CD4-positive, alpha-beta T cell treated with Interleukin-1 beta for 1 hour (primary cell): ENCODE measurements around the gene ARHGAP5.
A peak's percentile ranks its signal among the peaks of the same experiment; 100 is the strongest.

ENCODE experiments used
- DNase-seq, 2 donors: peaks; one replicate each; pipeline ENCODE4 v3.0.0-alpha.2; 2020 to 2022

Gene ARHGAP5, protein sequence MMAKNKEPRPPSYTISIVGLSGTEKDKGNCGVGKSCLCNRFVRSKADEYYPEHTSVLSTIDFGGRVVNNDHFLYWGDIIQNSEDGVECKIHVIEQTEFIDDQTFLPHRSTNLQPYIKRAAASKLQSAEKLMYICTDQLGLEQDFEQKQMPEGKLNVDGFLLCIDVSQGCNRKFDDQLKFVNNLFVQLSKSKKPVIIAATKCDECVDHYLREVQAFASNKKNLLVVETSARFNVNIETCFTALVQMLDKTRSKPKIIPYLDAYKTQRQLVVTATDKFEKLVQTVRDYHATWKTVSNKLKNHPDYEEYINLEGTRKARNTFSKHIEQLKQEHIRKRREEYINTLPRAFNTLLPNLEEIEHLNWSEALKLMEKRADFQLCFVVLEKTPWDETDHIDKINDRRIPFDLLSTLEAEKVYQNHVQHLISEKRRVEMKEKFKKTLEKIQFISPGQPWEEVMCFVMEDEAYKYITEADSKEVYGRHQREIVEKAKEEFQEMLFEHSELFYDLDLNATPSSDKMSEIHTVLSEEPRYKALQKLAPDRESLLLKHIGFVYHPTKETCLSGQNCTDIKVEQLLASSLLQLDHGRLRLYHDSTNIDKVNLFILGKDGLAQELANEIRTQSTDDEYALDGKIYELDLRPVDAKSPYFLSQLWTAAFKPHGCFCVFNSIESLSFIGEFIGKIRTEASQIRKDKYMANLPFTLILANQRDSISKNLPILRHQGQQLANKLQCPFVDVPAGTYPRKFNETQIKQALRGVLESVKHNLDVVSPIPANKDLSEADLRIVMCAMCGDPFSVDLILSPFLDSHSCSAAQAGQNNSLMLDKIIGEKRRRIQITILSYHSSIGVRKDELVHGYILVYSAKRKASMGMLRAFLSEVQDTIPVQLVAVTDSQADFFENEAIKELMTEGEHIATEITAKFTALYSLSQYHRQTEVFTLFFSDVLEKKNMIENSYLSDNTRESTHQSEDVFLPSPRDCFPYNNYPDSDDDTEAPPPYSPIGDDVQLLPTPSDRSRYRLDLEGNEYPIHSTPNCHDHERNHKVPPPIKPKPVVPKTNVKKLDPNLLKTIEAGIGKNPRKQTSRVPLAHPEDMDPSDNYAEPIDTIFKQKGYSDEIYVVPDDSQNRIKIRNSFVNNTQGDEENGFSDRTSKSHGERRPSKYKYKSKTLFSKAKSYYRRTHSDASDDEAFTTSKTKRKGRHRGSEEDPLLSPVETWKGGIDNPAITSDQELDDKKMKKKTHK (N-terminal part only)

DNA sequence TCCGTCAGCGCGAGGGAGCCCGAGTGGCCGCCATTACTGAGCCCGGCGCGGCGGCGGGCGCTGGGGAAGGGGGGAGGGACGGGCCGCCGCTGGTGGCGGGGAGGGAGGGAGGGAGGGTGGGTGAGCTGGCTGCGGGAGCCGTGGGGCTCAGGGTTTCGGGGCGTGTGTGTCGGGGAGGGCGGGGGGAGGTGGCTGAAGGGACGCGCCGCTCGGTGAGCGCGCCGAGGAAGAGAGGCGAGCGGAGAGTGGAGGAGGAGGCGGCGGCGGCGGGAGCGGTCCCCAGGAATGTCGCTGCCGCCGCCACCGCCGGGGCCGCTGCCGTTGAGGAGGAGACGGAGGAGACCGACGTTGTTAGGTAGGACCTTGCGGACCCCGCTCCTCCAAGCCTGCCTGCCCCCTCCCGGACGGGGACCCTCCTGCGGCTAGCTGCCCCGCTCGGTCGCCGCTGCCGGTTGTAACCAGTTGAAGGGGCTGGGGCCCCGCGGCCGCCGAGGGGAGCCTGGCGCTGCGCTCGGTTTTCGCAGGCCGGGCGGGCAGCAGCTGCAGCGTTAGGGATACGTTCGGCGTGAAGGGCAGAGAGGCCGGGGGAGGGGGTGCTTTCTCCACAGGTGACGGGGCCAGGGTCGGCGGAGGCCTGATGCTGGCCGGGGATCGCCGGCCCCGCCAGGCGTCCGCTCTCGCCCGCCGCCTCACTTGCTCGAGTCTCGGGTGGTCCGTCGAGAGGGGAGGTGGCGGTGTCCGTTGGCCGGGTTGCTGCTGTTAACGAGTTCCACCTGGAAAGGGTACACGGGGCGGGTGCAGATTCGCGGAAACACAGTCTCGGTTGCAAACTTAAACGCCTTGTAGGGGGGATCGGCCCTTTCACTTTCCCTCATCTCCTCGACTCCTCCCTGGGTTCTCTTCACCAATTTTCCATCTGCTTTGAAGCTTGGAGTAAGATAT, at the start of gene ARHGAP5:
ARHGAP5 (plus strand) TSS at position 224 of the 942 bp plus-strand sequence. CDS start 13,366 bp downstream, outside the sequence.
- peak; percentile 28 to 76 for DNase-seq

DNA sequence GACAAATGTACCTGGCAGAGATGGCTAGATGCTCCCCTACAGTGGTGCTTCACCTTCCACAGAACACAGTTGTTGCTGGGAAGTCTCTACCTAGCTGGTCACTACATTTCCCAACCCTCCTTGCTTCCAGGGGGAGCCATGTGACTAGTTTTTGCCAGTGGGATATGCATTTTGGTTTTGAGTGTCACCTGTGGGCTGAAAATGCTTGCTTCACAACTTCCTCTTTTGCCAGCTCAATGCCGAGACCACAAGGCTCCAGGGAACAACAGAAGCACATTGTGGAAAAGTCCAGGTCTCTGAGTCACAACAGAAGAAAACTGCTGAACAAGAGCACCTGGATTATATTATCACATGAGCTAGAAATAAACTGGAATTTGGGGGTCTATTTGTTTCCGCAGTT, 48.5 kb upstream of the ARHGAP5 start:
- no peak for DNase-seq

DNA sequence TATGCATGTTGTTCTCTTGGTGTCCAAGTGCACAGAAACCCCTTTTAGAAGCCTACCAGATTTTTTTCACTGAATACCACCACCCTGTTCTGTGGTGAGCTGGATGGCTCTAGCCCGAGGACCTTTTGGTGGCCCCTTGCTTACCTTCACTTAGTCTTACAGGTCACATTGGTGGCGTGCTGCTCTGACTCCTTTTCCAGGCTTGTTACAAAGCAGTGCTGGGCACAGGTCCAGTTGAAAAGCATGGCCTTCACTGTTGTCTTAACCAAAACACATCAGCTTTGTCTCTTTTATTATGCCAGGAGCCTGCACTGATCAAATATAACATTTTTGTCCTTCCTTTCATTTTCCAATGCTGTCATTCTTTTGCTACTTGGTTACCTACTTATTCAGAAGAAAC, 43.6 kb upstream of the ARHGAP5 start:
- no peak for DNase-seq

DNA sequence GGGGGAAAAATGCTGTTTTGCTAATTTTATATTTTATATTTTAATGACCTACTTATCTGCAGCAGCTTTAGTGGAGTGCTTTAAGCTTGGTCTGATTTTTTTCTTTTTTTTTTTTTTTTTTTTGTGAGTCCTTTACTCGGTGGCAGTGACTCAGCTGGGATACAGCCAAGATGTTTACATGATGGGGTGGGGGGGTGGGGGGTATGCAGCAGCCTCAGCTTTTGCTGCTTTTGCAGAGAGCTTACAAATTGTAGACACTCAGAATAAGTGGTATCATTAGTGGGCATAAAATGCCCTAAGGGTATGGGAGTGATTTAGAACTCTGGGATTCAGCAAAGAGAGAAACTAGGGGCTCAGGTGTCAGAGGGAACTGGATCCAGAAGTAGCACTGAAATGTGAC, 38.2 kb upstream of the ARHGAP5 start:
- no peak for DNase-seq

DNA sequence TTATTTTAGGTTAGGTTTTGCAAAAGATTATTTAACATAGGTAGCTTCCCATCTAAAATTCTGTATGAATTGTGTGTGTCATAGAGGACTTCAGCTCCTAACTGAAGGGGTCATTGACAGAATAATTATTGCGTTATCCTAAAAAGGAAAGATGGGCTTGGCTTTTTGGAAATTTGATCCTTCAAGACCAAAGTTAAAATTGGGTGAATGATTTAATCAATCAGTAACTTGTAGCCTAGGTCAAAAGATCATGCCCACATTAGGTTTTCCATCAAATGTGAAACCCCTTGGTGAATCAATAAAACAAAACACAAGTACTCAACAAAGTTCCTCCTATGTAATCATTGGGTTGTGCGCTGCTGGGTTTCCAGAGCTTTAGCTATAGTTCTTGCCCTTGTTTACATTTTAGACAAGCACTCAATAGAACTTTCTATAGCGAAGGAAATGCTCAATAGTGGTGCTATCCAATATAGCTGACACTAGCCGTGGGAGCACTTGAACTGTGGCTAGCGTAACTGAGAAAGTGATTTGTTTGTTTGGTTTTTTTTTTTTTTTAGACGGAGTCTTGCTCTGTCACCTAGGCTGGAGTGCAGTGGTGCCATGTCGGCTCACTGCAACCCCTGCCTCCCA, 37.6 kb upstream of the ARHGAP5 start:
- no peak for DNase-seq

DNA sequence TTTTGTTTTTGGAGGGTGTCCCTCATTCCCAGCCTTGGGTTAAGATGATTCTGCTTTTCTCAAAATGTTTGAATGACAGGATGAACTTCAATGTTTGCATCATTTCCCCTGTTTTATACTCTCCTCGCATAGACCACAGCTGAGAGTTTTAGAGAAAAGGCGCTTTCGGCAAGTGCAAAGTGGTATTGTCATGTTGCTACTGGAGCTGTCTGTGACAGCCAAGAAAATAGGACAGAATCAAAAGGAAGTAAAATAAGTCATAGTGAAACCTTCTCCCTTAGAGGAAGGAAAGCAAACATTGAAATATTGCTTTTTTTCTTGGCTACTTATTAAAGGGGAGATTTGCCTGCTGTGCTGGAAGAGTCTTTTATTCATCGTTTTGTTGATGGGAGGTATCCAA, 33.5 kb upstream of the ARHGAP5 start:
- DNase-seq = no peak

DNA sequence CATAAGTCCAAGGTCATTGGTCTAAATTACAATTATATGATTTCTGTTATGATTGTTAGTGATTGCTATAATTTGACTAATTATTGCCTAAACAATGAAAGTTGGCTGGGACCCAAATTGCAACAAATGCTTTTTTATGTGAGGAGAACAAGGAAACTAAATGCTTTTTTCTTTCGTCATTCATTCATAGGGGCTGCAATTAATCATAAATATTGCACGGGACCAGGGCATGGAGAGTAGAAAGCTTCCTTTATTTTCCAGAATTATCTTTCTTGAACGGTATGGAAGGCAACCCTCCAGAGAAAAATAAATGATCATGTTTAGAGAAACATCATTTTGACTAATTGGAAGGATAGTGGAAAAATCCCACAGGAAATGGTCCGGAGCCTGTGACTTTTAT, 32.6 kb upstream of the ARHGAP5 start:
- DNase-seq = no peak

DNA sequence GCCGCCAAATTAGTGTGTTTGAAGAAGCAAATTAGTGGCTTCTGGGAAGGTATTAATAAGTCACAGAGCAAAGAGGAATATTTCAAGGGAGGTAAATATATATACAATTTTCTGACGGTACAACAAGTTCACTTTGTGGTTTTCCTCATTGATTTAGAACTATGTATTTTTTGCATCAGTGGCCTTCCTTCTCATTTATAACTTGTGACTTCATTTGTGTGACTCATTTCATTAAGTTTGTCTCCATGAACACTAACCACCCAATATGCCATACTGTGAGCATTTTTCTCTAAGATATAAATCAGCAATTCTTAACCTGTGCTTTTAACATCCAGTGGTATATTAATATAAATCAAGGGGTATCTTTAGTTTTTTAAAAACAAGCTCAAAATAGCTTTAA, 29.3 kb upstream of the ARHGAP5 start:
- no peak for DNase-seq

DNA sequence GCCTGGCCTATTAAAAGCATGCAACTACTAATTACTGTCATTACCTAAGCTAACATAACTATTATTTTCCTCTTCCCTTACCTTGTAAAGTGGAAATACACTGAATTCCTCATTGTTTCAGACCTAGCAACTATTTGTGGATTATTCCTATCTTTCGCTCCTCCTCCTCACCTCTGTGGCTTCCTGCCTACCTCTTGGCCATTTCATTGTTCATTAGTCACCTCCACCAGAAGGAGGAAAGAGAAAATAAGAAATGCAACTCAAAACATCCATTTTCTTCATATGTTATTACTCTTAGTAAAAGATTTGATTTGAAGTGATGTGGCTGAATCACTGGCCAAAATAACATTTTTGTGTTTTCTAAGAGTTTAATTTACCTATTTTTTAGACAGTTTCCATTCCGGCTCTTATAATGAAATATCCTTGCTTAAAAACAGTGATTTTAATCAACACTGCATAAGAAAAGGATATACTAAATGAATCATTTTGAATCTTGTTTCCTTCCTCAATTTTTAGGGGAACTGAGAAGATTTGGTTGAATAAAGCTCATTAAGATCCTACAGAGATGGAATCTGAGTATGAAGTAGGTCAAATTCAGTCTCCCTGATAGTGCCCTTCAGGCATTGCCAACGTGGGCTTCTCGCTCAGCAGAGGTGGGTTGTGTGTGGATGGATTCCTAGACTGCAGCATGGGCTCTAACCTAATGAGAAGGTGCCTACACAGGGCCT, 27.6 kb upstream of the ARHGAP5 start:
- DNase-seq = no peak

DNA sequence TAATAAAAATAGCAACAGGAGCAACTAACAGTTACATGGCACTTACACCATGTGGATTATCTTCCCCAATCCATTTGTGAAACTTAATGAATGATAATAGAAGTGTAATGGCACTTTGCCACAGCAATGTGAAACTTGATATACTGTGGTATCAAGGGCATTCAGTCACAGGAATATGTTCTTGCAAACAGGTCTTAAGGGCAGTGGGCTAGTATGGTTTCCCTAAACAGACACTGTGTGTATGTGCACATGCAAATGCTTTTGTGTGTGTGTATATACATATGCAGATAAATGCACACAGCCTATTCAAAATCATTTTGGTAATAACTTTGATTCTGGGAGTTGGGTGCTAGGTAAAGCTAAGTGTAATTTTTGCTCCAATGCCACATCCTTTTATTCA, 26.2 kb upstream of the ARHGAP5 start:
- DNase-seq = no peak

DNA sequence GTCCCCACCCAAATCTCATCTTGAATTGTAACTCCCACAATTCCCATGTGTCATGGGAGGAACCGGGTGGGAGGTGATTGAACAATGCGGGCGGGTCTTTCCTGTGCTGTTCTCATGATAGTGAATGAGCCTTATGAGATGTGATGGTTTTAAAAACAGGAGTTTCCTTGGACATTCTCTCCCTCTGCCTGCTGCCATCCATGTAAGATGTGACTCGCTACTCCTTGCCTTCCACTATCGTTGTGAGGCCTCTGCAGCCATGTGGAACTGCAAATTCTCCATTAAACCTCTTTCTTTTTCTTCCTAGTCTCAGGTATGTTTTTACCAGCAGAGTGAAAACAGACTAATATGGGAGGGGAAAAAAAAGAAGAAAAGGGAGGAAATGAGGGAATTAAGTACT, 22.6 kb upstream of the ARHGAP5 start:
- DNase-seq = no peak

DNA sequence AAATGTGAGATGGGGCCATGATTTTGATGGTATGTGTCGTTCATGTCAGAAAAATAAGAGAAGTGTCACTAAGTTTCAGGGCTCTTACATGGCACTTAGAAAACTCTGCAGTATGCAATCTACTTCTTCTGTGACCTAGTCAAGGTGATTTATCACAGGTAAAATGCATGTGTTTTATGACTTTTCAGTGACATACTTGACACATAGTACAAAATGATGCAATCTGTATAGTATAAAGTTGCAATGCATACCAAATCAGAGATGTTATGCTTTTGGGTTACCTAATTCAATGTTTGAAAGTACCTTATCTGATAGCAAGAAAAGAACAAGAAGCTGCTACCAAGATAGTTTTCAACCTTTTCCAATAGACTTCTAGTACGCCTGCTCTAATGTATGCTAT, 21.9 kb upstream of the ARHGAP5 start:
- no peak for DNase-seq

DNA sequence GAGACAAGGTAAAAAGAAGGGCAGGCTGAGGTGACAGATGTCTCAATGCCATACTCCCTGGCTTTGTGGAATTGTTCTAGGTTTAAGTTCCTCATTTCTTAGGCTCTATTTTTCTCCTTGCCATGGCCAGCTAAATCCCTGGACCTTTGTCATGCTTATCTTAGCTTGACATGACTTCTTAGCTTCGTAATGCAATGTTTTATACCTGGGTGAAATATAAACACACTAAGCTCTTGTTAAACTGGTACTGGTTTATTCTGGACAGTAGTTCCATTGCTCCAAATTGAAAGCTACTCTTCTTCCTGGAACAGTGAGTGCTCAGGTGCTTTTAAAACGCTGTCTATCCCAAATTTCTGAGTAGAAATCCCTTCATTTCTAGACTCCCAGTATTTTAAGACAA, 17.4 kb upstream of the ARHGAP5 start:
- DNase-seq = no peak

DNA sequence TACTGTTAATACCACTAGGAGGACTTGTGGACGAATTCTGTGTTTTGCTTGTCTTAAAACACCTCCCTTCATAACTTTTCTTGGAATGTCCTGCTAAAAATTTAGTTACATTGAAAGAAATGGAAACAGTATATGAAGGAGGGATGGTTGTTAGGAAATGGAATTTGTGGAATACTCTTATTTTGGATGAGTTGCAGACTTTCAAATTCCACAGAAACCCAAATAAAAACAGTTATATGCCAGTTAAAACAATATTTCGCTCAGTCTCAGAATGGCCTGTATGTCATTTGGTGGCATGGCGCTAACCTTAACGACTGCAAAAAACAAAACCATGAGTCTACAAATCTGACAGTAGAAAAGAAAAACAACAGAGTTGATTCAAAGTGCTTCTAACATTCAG, 12.2 kb upstream of the ARHGAP5 start:
- no peak for DNase-seq

DNA sequence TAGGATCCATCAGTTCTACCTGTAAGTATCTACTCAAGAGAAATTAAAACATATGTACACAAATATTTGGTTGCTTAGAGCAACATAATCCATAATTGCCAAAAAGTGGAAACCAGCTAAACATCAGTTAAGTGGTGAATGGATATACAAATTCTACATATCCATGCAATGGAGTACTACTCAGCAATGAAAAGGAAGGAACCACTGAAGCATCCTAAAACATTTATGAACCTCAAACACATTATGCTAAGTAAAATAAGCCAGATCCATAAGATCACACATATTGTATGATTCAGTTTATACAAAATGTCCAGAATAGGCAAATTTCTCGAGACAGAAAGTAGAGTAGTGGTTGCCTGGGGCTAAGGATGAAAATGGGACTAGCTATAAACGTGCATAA, 8.4 kb upstream of the ARHGAP5 start:
- DNase-seq = no peak

DNA sequence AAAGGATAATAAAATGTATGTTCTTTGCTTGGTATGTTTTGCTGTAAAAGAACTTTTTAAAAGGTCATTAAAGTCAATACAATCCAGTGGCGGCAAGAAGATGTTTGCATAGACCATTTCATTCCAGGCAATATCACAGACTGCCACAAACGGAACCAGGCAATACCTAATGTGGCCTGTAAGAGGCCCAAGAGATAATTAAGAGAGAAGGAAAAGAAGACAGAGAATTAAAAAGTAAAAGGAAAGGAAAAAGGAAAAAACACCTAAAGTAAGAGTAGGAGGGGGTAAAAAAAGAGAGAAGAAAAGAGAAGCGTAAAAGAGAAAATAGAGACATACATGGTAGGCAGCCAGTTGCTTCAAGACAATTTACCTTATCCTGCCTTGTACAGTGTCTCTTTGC, 6.8 kb upstream of the ARHGAP5 start:
- DNase-seq = no peak

DNA sequence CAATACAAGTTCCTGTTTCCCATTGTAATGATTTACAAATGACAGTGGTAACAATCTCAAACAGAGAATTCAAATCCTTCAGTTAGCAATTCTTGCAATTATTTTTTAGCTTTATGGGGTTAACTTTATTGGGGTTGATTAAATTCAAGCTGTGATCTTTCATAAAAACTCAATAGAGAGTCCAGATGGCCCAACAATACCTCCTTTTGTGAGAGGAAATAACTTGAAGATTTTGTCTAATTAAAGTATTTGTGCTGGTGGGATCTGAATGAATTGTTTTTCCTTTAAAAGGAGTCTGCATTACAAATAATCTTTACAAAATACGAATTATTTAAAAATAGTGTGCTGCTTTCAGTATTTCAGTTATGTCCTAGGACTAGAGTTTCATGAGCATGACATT, 4.4 kb upstream of the ARHGAP5 start:
- no peak for DNase-seq

DNA sequence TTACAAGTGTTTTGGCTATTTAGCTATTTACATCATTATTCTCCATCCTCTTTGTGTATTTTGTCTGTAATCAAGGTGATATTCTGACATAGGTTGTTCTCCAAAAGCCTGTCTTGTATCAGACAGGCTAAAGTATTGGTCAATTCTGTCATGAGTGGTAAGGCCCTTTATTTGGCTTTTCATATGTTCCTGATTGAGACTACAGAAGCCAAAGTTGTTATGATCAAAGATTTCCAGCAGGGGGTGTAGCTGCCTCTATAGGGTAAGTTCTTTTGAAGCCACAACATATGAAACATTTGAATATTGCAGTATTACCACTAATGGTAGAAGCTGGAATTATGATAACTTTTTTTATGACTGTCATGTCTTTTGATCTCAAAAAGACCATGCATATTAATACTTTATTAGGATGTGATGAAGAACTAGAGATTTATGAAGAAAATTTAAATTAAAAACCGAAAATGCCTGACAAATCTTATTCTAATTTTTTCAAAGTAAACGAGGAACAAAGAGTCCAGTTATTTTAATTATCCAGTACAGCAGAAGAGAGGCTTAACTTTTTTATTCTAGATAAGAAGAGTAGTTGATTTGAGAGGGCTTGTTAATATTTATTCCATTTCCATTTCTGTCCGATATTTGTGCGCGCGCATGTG, 3.4 kb upstream of the ARHGAP5 start:
- DNase-seq = peak; percentile 57 to 82

DNA sequence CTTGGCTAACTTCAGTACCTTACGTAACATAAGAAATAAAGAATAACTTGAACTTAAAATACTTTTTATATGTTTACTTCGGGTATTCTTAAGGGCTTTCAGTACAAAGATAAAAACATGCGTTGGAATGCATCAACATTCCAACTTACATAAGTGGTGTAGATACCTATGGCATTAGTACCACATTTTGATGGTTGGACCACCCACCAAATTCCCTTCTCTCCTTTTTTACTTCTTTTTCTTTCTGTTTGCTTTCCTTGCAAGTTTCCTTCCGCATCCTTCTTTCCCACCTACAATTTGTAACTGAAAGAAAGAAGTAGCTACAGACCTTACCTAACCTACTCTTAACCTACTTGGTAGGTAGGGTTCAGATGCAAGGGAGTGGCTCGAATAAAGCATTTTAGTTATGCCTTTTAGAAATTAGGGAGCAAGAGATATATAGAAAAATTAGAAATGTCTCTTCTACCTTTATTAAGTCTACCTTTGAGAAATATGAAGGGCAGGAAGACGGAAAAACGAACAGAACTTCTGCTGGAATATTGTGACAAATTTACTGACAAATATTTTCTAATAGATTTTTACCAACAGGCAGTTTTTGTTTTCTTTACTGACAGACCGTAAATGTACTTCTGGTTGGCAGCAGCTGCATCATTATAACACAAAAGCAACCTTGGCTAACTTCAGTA, 2.1 kb upstream of the ARHGAP5 start:
- DNase-seq = no peak
